H1 (cell line): ENCODE results near the gene MEI1. TPM values are rescaled to one million over a fixed set of nuclear protein-coding genes. Genes with fewer than 3 reads are reported as not detected.

ENCODE experiments used
- CTCF ChIA-PET: fragments of 300-600 bp; sonication (Branson Sonifier 250); formaldehyde crosslinking; loops from one replicate; lab custom pipeline; 2021; ENCODE audit not compliant: partially characterized antibody; lab: Charles Lee
- POLR2A ChIA-PET: fragments of 300-600 bp; sonication (Branson Sonifier 250); formaldehyde crosslinking; loops from one replicate; lab custom pipeline; 2021; ENCODE audit warnings: inconsistent platforms; ENCODE audit not compliant: partially characterized antibody; lab: Charles Lee
- DNase-seq, 2 experiments: peaks; one replicate each; pipeline versions ENCODE4 v3.0.0 to v3.0.0-alpha.2; 2010 to 2022; ENCODE audit warnings: low spot score in 2 of 2, low read depth in 1 of 2, mixed read lengths in 1 of 2
- FAIRE-seq: peaks from 2 replicates; lab custom pipeline; 2011; peaks lifted over from hg19 to GRCh38; lab: Jason Lieb, UNC
- H2AFZ ChIP-seq: 2 replicates; pipeline ENCODE4 v1.8.1; 2012; ENCODE audit warnings: low read length, inconsistent platforms
- H2AK5ac ChIP-seq: 2 replicates; pipeline ENCODE4 v1.6.1; 2013; ENCODE audit warnings: low read depth, low read length
- H2BK120ac ChIP-seq: replicated peaks from 2 replicates; pipeline ENCODE3; 2013; ENCODE audit warnings: low read depth, low read length, inconsistent platforms
- H2BK12ac ChIP-seq: 2 replicates; pipeline ENCODE4 v1.6.1; 2013; ENCODE audit warnings: low read depth, low read length
- H2BK15ac ChIP-seq: 2 replicates; pipeline ENCODE4 v1.6.1; 2013; ENCODE audit warnings: low read length
- H2BK20ac ChIP-seq: 2 replicates; pipeline ENCODE4 v1.6.1; 2013; ENCODE audit warnings: low read length
- H2BK5ac ChIP-seq: 2 replicates; pipeline ENCODE4 v1.6.1; 2013; ENCODE audit warnings: low read depth, low read length
- H3K14ac ChIP-seq: 2 replicates; pipeline ENCODE4 v1.6.1; 2013; ENCODE audit warnings: inconsistent platforms; ENCODE audit not compliant: insufficient read length
- H3K18ac ChIP-seq: 2 replicates; pipeline ENCODE4 v1.6.1; 2013; ENCODE audit warnings: low read length; ENCODE audit errors: extremely low read depth
- H3K23ac ChIP-seq: 2 replicates; pipeline ENCODE4 v1.6.1; 2013; ENCODE audit warnings: inconsistent platforms; ENCODE audit not compliant: insufficient read length
- H3K23me2 ChIP-seq: 2 replicates; pipeline ENCODE4 v1.6.1; 2013; ENCODE audit warnings: low read depth, low read length
- H3K27ac ChIP-seq: 2 replicates; pipeline ENCODE4 v1.6.1; 2011; ENCODE audit warnings: low read depth, low read length, inconsistent platforms
- H3K27me3 ChIP-seq, 4 experiments: replicated peaks in 1 of 4; 1 replicate in 1 of 4; 2 replicates in 3 of 4; pipeline versions ENCODE4 v1.6.1 to v1.8.1; 2011 to 2013; ENCODE audit warnings: low read length in 3 of 4, mild to moderate bottlenecking in 3 of 4, inconsistent platforms in 2 of 4, mixed read lengths in 2 of 4, moderate library complexity in 1 of 4; ENCODE audit not compliant: control insufficient read depth in 3 of 4, insufficient read depth in 3 of 4; ENCODE audit errors: extremely low read depth in 1 of 4
- H3K36me3 ChIP-seq, 4 experiments: 2 replicates each; pipeline versions ENCODE4 v1.6.1 to v1.8.1; 2011 to 2013; ENCODE audit warnings: mild to moderate bottlenecking in 4 of 4, low read length in 3 of 4, moderate library complexity in 2 of 4, control low read depth in 1 of 4, inconsistent platforms in 1 of 4; ENCODE audit not compliant: insufficient read depth in 4 of 4, control insufficient read depth in 2 of 4
- H3K4ac ChIP-seq: replicated peaks from 2 replicates; pipeline ENCODE3; 2013; ENCODE audit warnings: low read length, low read depth, mixed read lengths, inconsistent platforms; ENCODE audit not compliant: insufficient read length
- H3K4me1 ChIP-seq, 4 experiments: replicated peaks in 1 of 4; 1 replicate in 1 of 4; 2 replicates in 3 of 4; pipeline versions ENCODE4 v1.6.1 to v1.8.1; 2011 to 2013; ENCODE audit warnings: low read length in 3 of 4, inconsistent platforms in 2 of 4, mixed read lengths in 1 of 4; ENCODE audit not compliant: insufficient read depth in 4 of 4, control insufficient read depth in 3 of 4
- H3K4me2 ChIP-seq, 2 experiments: 2 replicates each; pipeline versions ENCODE4 v1.6.1 to v1.8.1; 2011 to 2013; ENCODE audit warnings: low read depth in 2 of 2, low read length in 2 of 2, control low read depth in 1 of 2, inconsistent platforms in 1 of 2, mild to moderate bottlenecking in 1 of 2; ENCODE audit not compliant: insufficient read depth in 1 of 2
- H3K4me3 ChIP-seq, 4 experiments: fragments of 200-600, 300-600 bp in 1 of 4; sonication (generic), shearing (Covaris generic), sonication (Bioruptor Twin) in 1 of 4; 2 replicates each; pipeline versions ENCODE4 v1.5.1 to v1.8.1; 2011 to 2016; ENCODE audit warnings: low read length in 4 of 4, low read depth in 3 of 4, control low read depth in 2 of 4, inconsistent platforms in 2 of 4, mild to moderate bottlenecking in 2 of 4, mixed read lengths in 1 of 4, moderate library complexity in 1 of 4; ENCODE audit not compliant: insufficient read depth in 2 of 4; ENCODE audit errors: extremely low read depth in 1 of 4
- H3K56ac ChIP-seq: replicated peaks from 2 replicates; pipeline ENCODE3; 2013; ENCODE audit warnings: low read depth, mild to moderate bottlenecking, mixed read lengths, low read length, inconsistent platforms; ENCODE audit not compliant: insufficient read length
- H3K79me1 ChIP-seq: 2 replicates; pipeline ENCODE4 v1.6.1; 2013; ENCODE audit warnings: low read depth, low read length, control low read depth
- H3K79me2 ChIP-seq, 2 experiments: 2 replicates each; pipeline versions ENCODE4 v1.6.1 to v1.8.1; 2012 to 2013; ENCODE audit warnings: low read length in 2 of 2, mild to moderate bottlenecking in 2 of 2, inconsistent platforms in 1 of 2; ENCODE audit not compliant: insufficient read depth in 2 of 2, control insufficient read depth in 1 of 2
- H3K9ac ChIP-seq, 4 experiments: replicated peaks in 1 of 4; 1 replicate in 1 of 4; 2 replicates in 3 of 4; pipeline versions ENCODE4 v1.6.1 to v1.8.1; 2011 to 2013; ENCODE audit warnings: low read depth in 3 of 4, low read length in 3 of 4, control low read depth in 2 of 4, mild to moderate bottlenecking in 2 of 4, moderate library complexity in 2 of 4, inconsistent platforms in 1 of 4; ENCODE audit errors: extremely low read depth in 1 of 4
- H3K9me3 ChIP-seq, 2 experiments: 2 replicates each; pipeline versions ENCODE4 v1.6.1 to v1.8.1; 2012 to 2013; ENCODE audit warnings: mild to moderate bottlenecking in 2 of 2, moderate library complexity in 2 of 2, control low read depth in 1 of 2, inconsistent platforms in 1 of 2, low read depth in 1 of 2, low read length in 1 of 2, mixed read lengths in 1 of 2; ENCODE audit not compliant: insufficient read depth in 2 of 2
- H4K20me1 ChIP-seq, 2 experiments: replicated peaks in 1 of 2; 2 replicates each; pipeline versions ENCODE3 to v1.8.1; 2011 to 2013; ENCODE audit warnings: inconsistent platforms in 2 of 2, low read length in 2 of 2, mild to moderate bottlenecking in 1 of 2; ENCODE audit not compliant: insufficient read depth in 2 of 2, control insufficient read depth in 1 of 2
- H4K5ac ChIP-seq: 2 replicates; pipeline ENCODE4 v1.6.1; 2013; ENCODE audit warnings: low read length, low read depth, mixed read lengths, inconsistent platforms; ENCODE audit not compliant: insufficient read length
- H4K8ac ChIP-seq: 2 replicates; pipeline ENCODE4 v1.8.0; 2013; ENCODE audit warnings: mild to moderate bottlenecking, moderate library complexity, low read length, inconsistent platforms; ENCODE audit not compliant: insufficient read depth; ENCODE audit errors: extremely low read depth
- H4K91ac ChIP-seq: replicated peaks from 2 replicates; pipeline ENCODE3; 2013; ENCODE audit warnings: low read length, mixed read lengths, inconsistent platforms; ENCODE audit not compliant: insufficient read length
- HDAC6 ChIP-seq: IDR thresholded peaks from one replicate; pipeline ENCODE4 v1.7.1; 2012; ENCODE audit warnings: low read depth, mild to moderate bottlenecking, inconsistent platforms, low read length, moderate library complexity
- MAFK ChIP-seq: IDR thresholded peaks from 2 replicates; pipeline ENCODE4 v1.6.1; 2012; ENCODE audit warnings: low read depth, mild to moderate bottlenecking, improper control_type of control experiment, low read length
- POLR2AphosphoS5 ChIP-seq: IDR thresholded peaks from 2 replicates; pipeline ENCODE4 v1.6.1; 2011; ENCODE audit warnings: low read depth, low read length
- RNF2 ChIP-seq: fragments of 200-900, 300-1000 bp; sonication (generic); IDR thresholded peaks from 2 replicates; pipeline ENCODE4 v1.7.1; 2016; ENCODE audit warnings: borderline replicate concordance, low read depth, mild to moderate bottlenecking, antibody characterized with exemption, low read length; ENCODE audit not compliant: poor library complexity, severe bottlenecking; ENCODE audit errors: missing control alignments
- SIN3A ChIP-seq, 2 experiments: IDR thresholded peaks in 1 of 2; conservative IDR thresholded peaks in 1 of 2; 2 replicates each; pipeline ENCODE4 v1.6.1; 2011 to 2012; ENCODE audit warnings: low read length in 2 of 2, improper control_type of control experiment in 1 of 2, low read depth in 1 of 2, mild to moderate bottlenecking in 1 of 2
- SIRT6 ChIP-seq: IDR thresholded peaks from one replicate; pipeline ENCODE4 v1.7.1; 2012; ENCODE audit warnings: low read length, inconsistent platforms
- WGBS, 2 experiments: shearing (Covaris generic) in 1 of 2; methylation state at CpG; one replicate each; pipeline versions ENCODE4 v1.1.6 to v1.1.7; 2013 to 2015; ENCODE audit warnings: low lambda C conversion rate in 2 of 2, mixed read lengths in 2 of 2, inconsistent platforms in 1 of 2, low coverage in 1 of 2, missing lambda C conversion rate in 1 of 2; ENCODE audit not compliant: insufficient replicate concordance in 2 of 2, insufficient coverage in 1 of 2, insufficient read length in 1 of 2; ENCODE audit errors: extremely low coverage in 1 of 2, missing lambda C conversion rate in 1 of 2; 5-methylcytosine and 5-hydroxymethylcytosine counted together
- polyA plus RNA-seq, 7 experiments: library from polyadenylated mRNA; depleted of rRNA in 3 of 7; stranded (reverse) in 5 of 7; unstranded in 2 of 7; fragments of >200 nt in 5 of 7; fragments of 200-250 nt in 2 of 7; gene quantifications; 1 replicate in 5 of 7; 2 replicates in 1 of 7; 4 replicates in 1 of 7; pipeline versions ENCODE4 v1.2.1 to v1.2.3, GENCODE V29; 2011 to 2013; ENCODE audit warnings: missing spikeins in 2 of 7, mixed read lengths in 2 of 7
- total RNA-seq: library from RNA; stranded (reverse); fragmentation: NEBNext Ultra II Directional; extraction: Animal tissue kit (Norgen Biotek cat#: 25700); gene quantifications from 2 replicates; pipeline ENCODE4 v1.2.1, GENCODE V29; 2021

MEI1 gene
- total and polyA plus RNA-seq, 2 of the 8 experiments (the other 6 are each of a cell fraction or from before 2014, with no cell fraction given), result 0.27 to 0.54 TPM

- Histone ChIP-seq H3K23ac (no peak overlapping the region), H3K14ac (no peak overlapping the region), H2BK120ac (no peak overlapping the region), H4K20me1 (peaks cover 0 to 11% of the 10 kb centered on the region in 2 experiments), H3K4me2 (peak overlapping the region; percentile 75 to 78), H2BK5ac (peak overlapping the region; percentile 94; the same call in 1 of the 2 replicates), H3K36me3 (peaks cover 5 to 26% (median 19%) of the 10 kb centered on the region in 4 experiments), H3K4ac (peak overlapping the region; percentile 53), H2BK20ac (no peak overlapping the region), H3K4me3 (peak overlapping the region; percentile 76 to 87 (median 85)), H3K27me3 (no peaks in the 10 kb centered on the region), H2BK12ac (peak overlapping the region; percentile 30; the same call in 1 of the 2 replicates), H3K27ac (0 out of 2 replicates have a peak overlapping the region, but pooled peaks have one; percentile 88), H3K4me1 (peaks cover 0 to 5% (median 3%) of the 10 kb centered on the region in 4 experiments; a peak in 3 of 7 replicates), H2AFZ (no peak overlapping the region), H3K56ac (peak overlapping the region; percentile 70), H3K9me3 (no peaks in the 10 kb centered on the region), H4K8ac (peak overlapping the region; percentile 97; the same call in 1 of the 2 replicates), H3K18ac (peak overlapping the region; percentile 85; the same call in 1 of the 2 replicates), H3K23me2 (peaks cover 5% of the 10 kb centered on the region), H3K79me2 (peaks cover 32 to 54% of the 10 kb centered on the region in 2 experiments), H2BK15ac (no peak overlapping the region; the same call in 1 of the 2 replicates), H4K5ac (peak overlapping the region; percentile 87), H3K79me1 (peaks cover 11% of the 10 kb centered on the region; the same call in 1 of the 2 replicates), H2AK5ac (no peak overlapping the region), H3K9ac (peak overlapping the region; percentile 56 to 97 (median 84)), H4K91ac (peak overlapping the region; percentile 57)
- no peak for TF ChIP-seq RNF2
- TF ChIP-seq POLR2AphosphoS5, result no peak
- no peak for TF ChIP-seq MAFK
- TF ChIP-seq HDAC6, result no peak
- no peak for TF ChIP-seq SIRT6
- peak in 1 of 2 experiments; percentile 49; a peak in 1 of 4 replicates for TF ChIP-seq SIN3A (conservative IDR thresholded peaks at IDR 0.05 in 1 of 2, IDR thresholded peaks at IDR 0.05 in 1 of 2; ENCODE audit: low read depth in 1 of 2, low read length in 2 of 2)
- ChIA-PET CTCF (interaction anchor here (0.7 to 6.0 kb wide), 5 partner anchors 10 to 1329 kb away, joined by 3 to 27 read pairs (median 3); no protein-coding TSS in a partner anchor), POLR2A (interaction anchor here (1.7 to 8.5 kb wide), 5 partner anchors 9 to 153 kb away, joined by 4 to 85 read pairs (median 17); partner anchors contain the start of gene CCDC134)
- FAIRE-seq (no peak), DNase-seq (no peak)
- 19% methylated on average over 14 of the region's 14 CpGs; no CpG with 5 or more reads in 1 of the 2 experiments for WGBS, 2 experiments
Observed at GRCh38 chr22:41834005-41834944, 135.0 kb downstream of the MEI1 start.
